K562 (cell line): Measurements from ENCODE around the gene MBNL2. TPM values are rescaled to one million over a fixed set of nuclear protein-coding genes. Genes with fewer than 3 reads are reported as not detected.
A peak's percentile ranks its signal among the peaks of the same experiment; 100 is the strongest.

ENCODE experiments used
- ATF1 ChIP-seq, 2 experiments: fragments of 450-650 bp in 1 of 2; IDR thresholded peaks; 2 replicates each; pipeline ENCODE4 v1.6.1; 2016; ENCODE audit warnings: missing compliant biosample characterization in 1 of 2, missing genetic modification characterization in 1 of 2
- CBFA2T3 ChIP-seq: fragments of 450-650 bp; IDR thresholded peaks from 2 replicates; pipeline ENCODE4 v1.6.1; 2017
- E2F6 ChIP-seq, 2 experiments: IDR thresholded peaks; 2 replicates each; pipeline ENCODE4 v1.6.1; 2011; ENCODE audit warnings: borderline replicate concordance in 1 of 2, control low read depth in 1 of 2, low read depth in 1 of 2, low read length in 1 of 2, mild to moderate bottlenecking in 1 of 2, mixed read lengths in 1 of 2, moderate library complexity in 1 of 2; ENCODE audit not compliant: insufficient read depth in 1 of 2, insufficient read length in 1 of 2, poor library complexity in 1 of 2, severe bottlenecking in 1 of 2; ENCODE audit errors: extremely low read depth in 1 of 2
- ID3 ChIP-seq, 2 experiments: fragments of 250-450 bp in 1 of 2; fragments of 450-650 bp in 1 of 2; sonication (Bioruptor Pico) in 1 of 2; IDR thresholded peaks; 2 replicates each; pipeline versions ENCODE4 v1.6.1 to v1.8.0; 2016 to 2021; ENCODE audit warnings: mild to moderate bottlenecking in 2 of 2, moderate library complexity in 2 of 2, missing compliant biosample characterization in 1 of 2, missing genetic modification characterization in 1 of 2
- JUNB ChIP-seq: fragments of 450-650 bp; formaldehyde crosslinking; conservative IDR thresholded peaks from 2 replicates; pipeline ENCODE4 v1.4.0; 2020; ENCODE audit warnings: mild to moderate bottlenecking
- MAFF ChIP-seq: IDR thresholded peaks from 2 replicates; pipeline ENCODE4 v1.6.1; 2012; ENCODE audit warnings: low read length, improper control_type of control experiment
- NFATC3 ChIP-seq: fragments of 450-650 bp; IDR thresholded peaks from 2 replicates; pipeline ENCODE4 v1.6.1; 2017; ENCODE audit warnings: mild to moderate bottlenecking
- REST ChIP-seq, 2 experiments: fragments of 450-650 bp; formaldehyde crosslinking in 1 of 2; IDR thresholded peaks; 2 replicates each; pipeline versions ENCODE4 v1.4.0 to v1.6.1; 2014 to 2020; ENCODE audit warnings: mild to moderate bottlenecking in 2 of 2, borderline replicate concordance in 1 of 2, low read depth in 1 of 2
- RFX1 ChIP-seq: fragments of 450-650 bp; IDR thresholded peaks from 2 replicates; pipeline ENCODE4 v1.6.1; 2016; ENCODE audit warnings: mild to moderate bottlenecking, moderate library complexity
- THAP12 ChIP-seq: fragments of 250-450 bp; sonication (Bioruptor Pico); IDR thresholded peaks from 2 replicates; pipeline ENCODE4 v1.9.0; 2021; ENCODE audit warnings: mild to moderate bottlenecking, inconsistent platforms
- ZNF324 ChIP-seq: fragments of 250-450 bp; sonication (Bioruptor Pico); IDR thresholded peaks from 2 replicates; pipeline ENCODE4 v1.4.0; 2020; ENCODE audit warnings: mild to moderate bottlenecking
- polyA plus RNA-seq, 8 experiments: library from polyadenylated mRNA; depleted of rRNA in 4 of 8; stranded (reverse) in 5 of 8; unstranded in 3 of 8; fragments of >200 nt; fragmentation: Nextera tagmentation in 2 of 8; fragmentation: Illumina TruSeq in 1 of 8; extraction: Ambion mirVana in 2 of 8; extraction: Trizol in 1 of 8; gene quantifications; 2 replicates each; pipeline versions ENCODE4 v1.2.1 to v1.2.3, GENCODE V29; 2011 to 2014; ENCODE audit warnings: inconsistent platforms in 1 of 8, missing spikeins in 1 of 8
- total RNA-seq, 7 experiments: library from RNA; depleted of rRNA in 6 of 7; stranded (reverse); fragments of >200 nt in 6 of 7; fragmentation: Illumina TruSeq in 2 of 7; extraction: Trizol in 2 of 7; gene quantifications; 2 replicates each; pipeline versions ENCODE4 v1.2.1 to v1.2.3, GENCODE V29; 2011 to 2021; ENCODE audit warnings: low replicate concordance in 1 of 7

MBNL2 gene
- total and polyA plus RNA-seq, 9 of the 15 experiments (the other 6 are each of a cell fraction or from before 2014, with no cell fraction given) = 7.0 to 24.8 (median 13.8) TPM

- TF ChIP-seq MAFF (no peak), RFX1 (no peak), ZNF324 (no peak), ID3 (CRISPR knock-in tag; IDR thresholded peaks at IDR 0.05) (no peak), ID3 (tag; IDR thresholded peaks at IDR 0.05) (no peak), E2F6 (IDR thresholded peaks at IDR 0.05; ENCODE audit: borderline replicate concordance in 1 of 2, extremely low read depth in 1 of 2, insufficient read depth in 1 of 2, insufficient read length in 1 of 2, low read depth in 1 of 2, low read length in 1 of 2, poor library complexity in 1 of 2, severe bottlenecking in 1 of 2) (no peak), NFATC3 (no peak), REST (IDR thresholded peaks at IDR 0.05; ENCODE audit: borderline replicate concordance) (no peak), REST (CRISPR knock-in tag; IDR thresholded peaks at IDR 0.05; ENCODE audit: low read depth) (no peak), JUNB (CRISPR knock-in tag) (no peak), CBFA2T3 (peak; percentile 53), ATF1 (CRISPR knock-in tag; IDR thresholded peaks at IDR 0.05) (no peak), ATF1 (tag; IDR thresholded peaks at IDR 0.05) (no peak), THAP12 (CRISPR knock-in tag) (no peak)
These were observed 200.3 kb downstream of the MBNL2 start (continued) for GRCh38 chr13:97422118-97423054.
